CD4-positive, alpha-beta T cell treated with Interleukin-4 for 1 hour (primary cell): ENCODE measurements around the gene PRIM1.
"Not testable (repeated sequence)": the region's sequence is repeated elsewhere in the genome, so short reads cannot be mapped to it uniquely, and the experiment has no call there.

Experiments
- DNase-seq, 2 donors: peaks; one replicate each; pipeline ENCODE4 v3.0.0-alpha.2; 2020 to 2022

PRIM1 gene

GRCh38 chr12:56716458-56716857 is 35.7 kb downstream of the PRIM1 start:
- DNase-seq = no peak

DNA sequence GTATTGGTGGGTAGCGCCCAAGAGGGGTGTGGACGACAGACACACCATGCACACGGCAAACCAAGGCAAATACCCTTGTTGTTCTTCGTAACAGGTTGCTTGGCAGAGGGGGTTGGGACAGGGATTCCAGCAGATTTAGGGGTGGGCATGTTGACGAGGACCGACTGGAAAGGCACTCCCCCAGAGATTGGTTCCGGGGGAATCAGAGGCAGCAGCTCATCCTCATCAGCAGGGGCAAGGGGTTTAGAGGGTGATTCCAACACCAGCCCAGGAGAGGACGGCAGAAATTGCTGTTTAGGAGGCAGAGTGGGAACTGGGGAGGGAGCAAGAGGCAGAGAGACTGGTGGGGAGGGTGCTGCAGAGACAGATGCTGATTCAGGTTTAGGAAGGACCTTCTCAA is 36.3 kb downstream of the PRIM1 start:
- no peak for DNase-seq

DNA sequence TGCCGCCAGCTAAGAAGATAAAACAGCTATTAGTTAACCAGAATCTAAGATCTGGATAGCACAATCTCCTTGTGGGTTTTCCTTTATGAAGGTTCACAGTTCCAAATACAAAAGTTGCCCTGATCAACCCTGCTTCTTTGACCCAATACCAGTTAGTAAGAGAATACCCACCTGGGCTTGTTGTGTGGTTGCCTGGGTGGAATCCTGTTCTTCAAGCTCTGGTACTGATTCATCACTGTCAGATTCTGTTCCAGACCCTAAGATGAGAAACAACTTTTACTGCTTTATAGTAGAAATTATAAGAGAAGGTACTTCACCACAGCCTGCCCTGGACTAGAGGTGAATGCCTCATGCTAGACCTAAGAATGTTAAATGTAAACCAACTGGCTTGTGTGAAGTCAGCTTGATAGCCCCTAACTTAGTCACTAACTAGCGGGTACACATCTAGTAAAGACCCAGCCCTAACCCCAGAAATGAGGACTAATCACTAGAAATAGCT is 37.6 kb downstream of the PRIM1 start:
- no peak for DNase-seq

DNA sequence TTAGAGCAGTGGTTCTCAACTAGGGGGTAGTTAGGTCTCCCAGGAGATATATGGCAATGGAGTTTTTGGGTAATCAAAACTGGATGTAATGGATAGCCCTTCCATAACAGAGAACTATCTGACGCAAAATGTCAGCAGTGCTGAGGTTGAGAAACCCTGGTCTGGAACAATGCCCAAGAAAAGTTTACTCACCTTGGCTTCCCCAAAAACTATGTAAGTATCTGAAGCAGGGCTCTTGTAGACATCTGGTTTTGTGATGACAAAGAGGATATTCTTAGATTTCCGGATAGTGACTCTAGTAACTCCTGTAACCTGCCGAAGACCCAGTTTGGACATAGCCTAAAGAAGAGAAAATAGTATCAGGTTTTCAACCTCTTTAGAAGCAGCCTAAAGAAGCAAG is 38.8 kb downstream of the PRIM1 start:
- DNase-seq = no peak

GRCh38 chr12:56709759-56710376 is 42.3 kb downstream of the PRIM1 start:
- DNase-seq = no peak

- not testable (repeated sequence) for DNase-seq
These were observed 47.6 kb downstream of the PRIM1 start for GRCh38 chr12:56704522-56704921.

- DNase-seq = no peak
These were observed 53.0 kb downstream of the PRIM1 start for GRCh38 chr12:56699020-56699661.

DNA sequence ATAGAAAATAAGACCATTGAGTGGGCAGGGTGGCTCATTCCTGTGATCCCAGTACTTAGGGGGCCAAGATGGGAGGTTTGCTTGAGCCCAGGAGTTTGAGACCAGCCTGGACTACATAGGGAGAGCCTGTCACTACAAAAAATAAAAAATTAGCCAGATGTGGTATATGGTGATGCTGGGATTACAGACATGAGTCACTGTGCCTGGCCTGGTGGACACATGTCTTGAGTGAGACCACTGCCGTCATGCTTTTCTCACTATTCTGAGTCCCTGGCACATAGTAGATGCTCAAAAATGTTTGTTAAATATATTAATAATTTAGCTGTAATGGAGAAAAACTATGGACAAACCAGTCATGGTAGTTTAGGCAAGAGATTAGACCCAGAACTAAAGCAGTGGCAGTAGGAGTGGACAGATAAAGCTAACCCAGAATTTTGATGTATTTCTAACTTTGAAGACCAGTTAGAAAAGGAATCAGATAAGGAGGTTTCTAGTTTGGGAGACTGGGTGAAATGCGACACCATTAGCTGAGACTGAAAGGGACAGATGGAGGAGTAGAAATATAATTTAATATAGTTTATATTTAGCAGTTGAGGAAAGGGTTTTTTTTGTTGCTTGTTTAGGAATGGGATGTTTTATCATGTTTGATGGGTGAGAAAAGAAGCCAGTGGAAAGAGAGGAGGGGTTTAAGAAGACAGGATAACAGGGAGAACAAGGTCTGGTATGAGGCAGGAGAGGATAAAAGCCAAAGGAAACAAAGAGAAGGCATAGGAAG is 56.6 kb downstream of the PRIM1 start:
- no peak for DNase-seq

- no peak for DNase-seq
These were observed 58.0 kb downstream of the PRIM1 start for GRCh38 chr12:56694161-56694560.

GRCh38 chr12:56688846-56689109 is 63.3 kb downstream of the PRIM1 start:
- DNase-seq = no peak

DNA sequence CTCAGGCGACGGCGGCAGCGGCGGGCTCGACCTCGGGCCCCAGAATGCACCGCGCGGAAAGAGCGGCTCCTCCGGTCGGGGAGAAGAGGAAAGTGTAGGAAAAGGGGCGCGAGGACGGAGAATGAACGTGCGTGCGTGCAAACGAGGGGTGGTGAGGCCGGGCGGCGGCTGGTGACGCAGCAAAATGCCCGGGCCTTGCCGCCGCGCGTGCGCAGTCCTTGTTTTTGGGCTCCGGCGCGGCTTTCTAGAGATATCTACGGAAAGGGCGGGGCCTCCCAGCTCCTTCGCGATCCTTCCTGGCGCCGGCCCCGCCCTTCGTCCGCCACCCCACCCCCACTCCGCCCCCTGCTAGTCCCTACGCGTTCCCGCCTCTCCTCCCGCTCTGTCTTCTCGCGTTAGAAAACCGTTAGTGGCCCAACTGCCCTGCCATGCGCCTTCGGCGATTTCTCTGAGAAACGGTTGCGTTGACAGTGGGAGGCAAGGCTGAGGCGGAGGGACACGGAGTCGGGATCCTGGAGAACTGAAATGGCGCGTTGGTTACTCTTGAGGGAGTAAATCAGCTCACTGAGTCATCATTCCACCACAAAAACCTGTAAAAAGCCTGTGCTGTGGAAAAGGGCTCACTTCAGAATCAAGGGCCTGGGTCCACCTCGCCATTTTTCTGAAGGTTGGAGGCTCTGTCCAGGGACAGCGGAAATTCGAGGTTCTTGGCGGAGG is 63.8 kb downstream of the PRIM1 start, which contains the start of gene PTGES3:
Gene PTGES3, minus strand, starts transcription at position 156 of the 717 bp plus-strand sequence. CDS start 285 bp downstream, outside the sequence.
- peak; percentile 98 for DNase-seq

DNA sequence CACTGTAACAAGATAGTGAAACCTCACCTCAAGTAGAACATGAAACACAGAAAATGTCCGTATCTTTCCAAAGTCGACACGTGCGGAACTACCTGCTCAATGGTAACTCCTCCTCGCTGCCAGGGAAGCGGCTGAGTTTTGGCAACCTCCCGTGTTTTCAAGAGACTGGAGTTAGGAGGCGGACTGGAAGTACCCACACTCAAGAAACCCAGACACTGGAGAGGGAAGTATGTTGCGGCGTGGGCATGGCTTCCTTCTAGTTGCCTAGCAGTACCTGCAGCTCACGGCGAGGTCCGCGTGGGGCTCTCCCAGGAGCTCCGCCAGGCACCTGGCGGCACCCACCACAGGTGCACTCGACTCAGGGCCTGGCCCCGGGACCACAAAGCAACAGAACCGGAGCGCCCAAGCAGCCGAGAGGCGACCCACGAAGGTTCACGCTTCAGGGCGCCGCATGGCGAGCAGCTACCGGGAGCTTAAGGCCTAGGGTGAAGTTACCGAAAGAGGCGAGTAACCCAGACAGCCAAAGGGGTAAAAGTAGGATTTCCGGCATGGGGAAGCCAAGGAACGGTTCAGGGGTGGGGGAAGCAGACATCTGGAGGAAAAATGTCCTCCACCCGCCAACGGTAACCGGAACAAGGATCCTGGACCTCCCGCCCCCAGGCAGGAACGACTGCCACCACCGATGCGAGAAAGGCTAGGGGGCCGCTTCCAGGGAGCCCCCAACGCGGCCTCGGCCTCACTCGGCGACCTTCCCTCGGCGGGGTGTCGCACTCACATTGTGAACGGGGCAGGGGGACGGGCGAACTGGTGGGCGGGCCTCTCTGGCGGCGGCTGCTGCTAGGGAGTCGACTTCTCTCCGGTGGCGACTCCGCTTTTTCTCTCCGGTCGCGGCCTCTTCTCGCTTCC is 64.6 kb downstream of the PRIM1 start:
- DNase-seq = peak; percentile 71 to 75

GRCh38 chr12:56684745-56685359 is 67.3 kb downstream of the PRIM1 start:
- peak in 1 of 2 donors; percentile 34 for DNase-seq

DNA sequence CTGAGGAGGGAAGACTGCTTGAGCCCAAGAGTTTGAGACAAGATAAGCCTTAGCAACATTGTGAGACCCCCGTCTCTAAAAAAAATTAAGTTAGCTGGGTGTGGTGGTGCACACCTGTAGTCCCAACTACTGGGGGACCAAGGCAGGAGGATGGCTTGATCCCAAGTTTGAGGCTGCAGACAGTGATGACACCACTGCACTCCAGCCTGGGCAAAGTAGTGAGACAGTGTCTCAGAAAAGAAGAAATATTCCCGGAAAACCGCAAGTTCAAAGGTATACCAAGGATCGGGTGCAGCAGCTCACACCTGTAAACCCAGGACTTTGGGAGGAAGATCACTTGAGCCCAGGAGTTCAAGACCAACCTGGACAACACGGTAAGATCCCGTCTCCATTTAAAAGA is 69.8 kb downstream of the PRIM1 start:
- DNase-seq = no peak
